Neural crest cell (in vitro differentiated cells): ENCODE data around the gene OVOL2. TPM values are rescaled to one million over a fixed set of nuclear protein-coding genes. Genes with fewer than 3 reads are reported as not detected.

Experiments used
- DNase-seq: peaks from one replicate; pipeline ENCODE4 v3.0.0; 2021; ENCODE audit warnings: low read depth, mixed read lengths, low spot score
- H3K27ac Mint-ChIP-seq: one replicate; pipeline ENCODE4 v1.8.0; 2021; ENCODE audit warnings: mild to moderate bottlenecking, mixed read lengths; ENCODE audit not compliant: unreplicated experiment
- H3K27me3 Mint-ChIP-seq: 2 replicates; pipeline ENCODE4 v1.8.0; 2021; ENCODE audit warnings: low read depth, mild to moderate bottlenecking, mixed read lengths
- H3K36me3 Mint-ChIP-seq: 2 replicates; pipeline ENCODE4 v1.8.0; 2021; ENCODE audit warnings: low read depth, mild to moderate bottlenecking, mixed read lengths
- H3K4me1 Mint-ChIP-seq: 2 replicates; pipeline ENCODE4 v1.8.0; 2021; ENCODE audit warnings: mixed read lengths
- H3K4me3 Mint-ChIP-seq: one replicate; pipeline ENCODE4 v1.8.0; 2021; ENCODE audit warnings: mild to moderate bottlenecking, mixed read lengths
- H3K9me3 Mint-ChIP-seq: 2 replicates; pipeline ENCODE4 v1.8.0; 2021; ENCODE audit warnings: mixed read lengths
- total RNA-seq: library from RNA; stranded (reverse); gene quantifications from 2 replicates; pipeline ENCODE4 v1.2.1, GENCODE V29; 2021
- TF ChIP-seq, protein P1 (sequence below): fragments of 200-600 bp; sonication (generic); conservative IDR thresholded peaks from 2 replicates; pipeline ENCODE4 v1.5.0; 2021; ENCODE audit warnings: antibody characterized with exemption, mild to moderate bottlenecking

The OVOL2 gene
- total RNA-seq, 1 donor from 2014 or later = not detected

DNA sequence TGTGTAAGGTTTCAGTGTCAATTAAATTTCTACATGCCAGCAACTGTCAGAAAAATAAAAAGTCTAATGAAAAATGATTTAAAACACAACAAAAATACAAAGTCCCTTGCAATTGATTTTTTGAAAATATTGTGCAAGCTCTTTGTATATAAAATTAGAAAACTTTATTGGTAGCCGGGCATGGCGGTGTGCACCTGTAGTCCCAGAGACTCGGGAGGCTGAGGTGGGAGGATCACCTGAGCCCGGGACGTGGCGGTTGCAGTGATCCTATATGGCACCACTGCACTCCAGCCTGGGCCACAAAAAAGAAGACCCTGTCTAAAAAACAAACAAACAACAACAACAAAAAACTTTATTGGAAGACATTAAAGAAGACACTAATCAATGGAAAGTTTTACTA, 6.0 kb upstream of the OVOL2 start:
- peaks cover 5% of the 10 kb centered on the region for H3K4me1 Mint-ChIP-seq
- TF ChIP-seq, protein P1, sequence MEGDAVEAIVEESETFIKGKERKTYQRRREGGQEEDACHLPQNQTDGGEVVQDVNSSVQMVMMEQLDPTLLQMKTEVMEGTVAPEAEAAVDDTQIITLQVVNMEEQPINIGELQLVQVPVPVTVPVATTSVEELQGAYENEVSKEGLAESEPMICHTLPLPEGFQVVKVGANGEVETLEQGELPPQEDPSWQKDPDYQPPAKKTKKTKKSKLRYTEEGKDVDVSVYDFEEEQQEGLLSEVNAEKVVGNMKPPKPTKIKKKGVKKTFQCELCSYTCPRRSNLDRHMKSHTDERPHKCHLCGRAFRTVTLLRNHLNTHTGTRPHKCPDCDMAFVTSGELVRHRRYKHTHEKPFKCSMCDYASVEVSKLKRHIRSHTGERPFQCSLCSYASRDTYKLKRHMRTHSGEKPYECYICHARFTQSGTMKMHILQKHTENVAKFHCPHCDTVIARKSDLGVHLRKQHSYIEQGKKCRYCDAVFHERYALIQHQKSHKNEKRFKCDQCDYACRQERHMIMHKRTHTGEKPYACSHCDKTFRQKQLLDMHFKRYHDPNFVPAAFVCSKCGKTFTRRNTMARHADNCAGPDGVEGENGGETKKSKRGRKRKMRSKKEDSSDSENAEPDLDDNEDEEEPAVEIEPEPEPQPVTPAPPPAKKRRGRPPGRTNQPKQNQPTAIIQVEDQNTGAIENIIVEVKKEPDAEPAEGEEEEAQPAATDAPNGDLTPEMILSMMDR = no peak
- no peaks in the 10 kb centered on the region for H3K9me3 Mint-ChIP-seq
- H3K27me3 Mint-ChIP-seq = peaks cover 79% of the 10 kb centered on the region
- H3K27ac Mint-ChIP-seq = no peak overlapping the region
- no peak overlapping the region for H3K4me3 Mint-ChIP-seq
- DNase-seq = no peak
- H3K36me3 Mint-ChIP-seq = no peaks in the 10 kb centered on the region

- Mint-ChIP-seq H3K27ac (no peak overlapping the region), H3K27me3 (peaks cover 95% of the 10 kb centered on the region), H3K4me1 (peaks cover 13% of the 10 kb centered on the region), H3K4me3 (peak overlapping the region; percentile 27), H3K36me3 (no peaks in the 10 kb centered on the region), H3K9me3 (no peaks in the 10 kb centered on the region)
- TF ChIP-seq, protein P1 = no peak
- no peak for DNase-seq
Measured at GRCh38 chr20:18059603-18060002, 1.9 kb upstream of the OVOL2 start.

GRCh38 chr20:18058661-18059467, 1.1 kb upstream of the OVOL2 start:
- TF ChIP-seq, protein P1 = peak; percentile 8
- Mint-ChIP-seq H3K27ac (no peak overlapping the region), H3K27me3 (peaks cover 95% of the 10 kb centered on the region), H3K36me3 (no peaks in the 10 kb centered on the region), H3K4me3 (peak overlapping the region; percentile 82), H3K4me1 (peaks cover 13% of the 10 kb centered on the region), H3K9me3 (no peaks in the 10 kb centered on the region)
- no peak for DNase-seq

GRCh38 chr20:18057994-18058349, 256 bp upstream of the OVOL2 start:
- Mint-ChIP-seq H3K27ac (no peak overlapping the region), H3K36me3 (no peaks in the 10 kb centered on the region), H3K4me1 (peaks cover 13% of the 10 kb centered on the region), H3K27me3 (peaks cover 95% of the 10 kb centered on the region), H3K9me3 (no peaks in the 10 kb centered on the region), H3K4me3 (peak overlapping the region; percentile 56)
- DNase-seq = no peak
- TF ChIP-seq, protein P1 = no peak

DNA sequence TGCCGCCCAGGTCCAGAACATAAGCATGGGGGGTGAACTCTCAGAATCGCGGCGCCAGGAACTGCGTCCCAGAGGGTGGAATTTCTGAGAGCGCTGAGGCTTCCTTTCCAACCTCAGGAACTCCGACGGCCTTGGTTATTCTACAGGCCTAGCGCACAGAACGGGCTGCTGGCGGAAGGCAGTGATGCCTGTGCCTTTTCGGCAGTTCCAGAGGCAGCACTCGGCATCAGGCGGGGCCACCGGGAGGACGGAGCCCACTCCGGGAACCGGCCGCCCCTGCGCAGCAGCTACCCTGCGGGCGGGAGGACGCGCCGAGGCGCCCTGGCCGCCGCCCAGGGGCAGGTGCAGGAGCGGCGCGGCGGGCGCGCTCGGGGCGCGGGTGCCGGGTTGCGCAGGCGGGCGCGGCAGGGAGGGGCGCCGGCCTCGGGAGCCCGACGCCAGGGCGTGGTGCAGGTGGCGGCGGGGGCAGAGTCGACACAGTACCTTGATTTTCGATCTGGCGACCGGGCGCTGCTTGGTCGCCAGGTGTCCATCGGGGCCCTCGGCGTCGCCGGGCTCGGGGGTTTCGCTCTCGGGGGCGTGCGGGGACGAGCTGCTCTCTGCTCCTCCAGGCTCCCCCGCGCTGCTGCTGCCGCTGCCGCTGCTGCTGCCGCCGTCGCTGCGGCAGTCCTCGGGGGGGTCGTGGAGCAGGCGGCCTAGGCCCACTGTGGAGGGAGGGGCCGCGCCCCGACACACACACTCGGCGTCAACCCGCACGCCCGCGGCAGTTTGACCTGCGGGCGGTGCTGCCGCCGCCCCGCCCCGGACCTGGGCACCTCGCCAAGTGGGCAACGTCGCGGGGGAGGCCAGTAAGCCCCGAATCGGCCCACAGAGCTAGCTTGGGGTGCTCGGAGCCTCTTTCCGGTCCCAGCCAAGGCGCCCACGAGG, 1.3 kb downstream of the OVOL2 start:
- H3K27me3 Mint-ChIP-seq = peaks cover 95% of the 10 kb centered on the region
- no peak for DNase-seq
- peak overlapping the region; percentile 69 for H3K4me3 Mint-ChIP-seq
- TF ChIP-seq, protein P1 = no peak
- H3K36me3 Mint-ChIP-seq = no peaks in the 10 kb centered on the region
- H3K4me1 Mint-ChIP-seq = peaks cover 13% of the 10 kb centered on the region
- no peaks in the 10 kb centered on the region for H3K9me3 Mint-ChIP-seq
- no peak overlapping the region for H3K27ac Mint-ChIP-seq
